ENCODE results near the gene DPH2. TPM values are rescaled to one million over a fixed set of nuclear protein-coding genes. Genes with fewer than 3 reads are reported as not detected.

The DPH2 gene
- total RNA-seq, 1 donor from 2014 or later: 25.3 TPM

DNA sequence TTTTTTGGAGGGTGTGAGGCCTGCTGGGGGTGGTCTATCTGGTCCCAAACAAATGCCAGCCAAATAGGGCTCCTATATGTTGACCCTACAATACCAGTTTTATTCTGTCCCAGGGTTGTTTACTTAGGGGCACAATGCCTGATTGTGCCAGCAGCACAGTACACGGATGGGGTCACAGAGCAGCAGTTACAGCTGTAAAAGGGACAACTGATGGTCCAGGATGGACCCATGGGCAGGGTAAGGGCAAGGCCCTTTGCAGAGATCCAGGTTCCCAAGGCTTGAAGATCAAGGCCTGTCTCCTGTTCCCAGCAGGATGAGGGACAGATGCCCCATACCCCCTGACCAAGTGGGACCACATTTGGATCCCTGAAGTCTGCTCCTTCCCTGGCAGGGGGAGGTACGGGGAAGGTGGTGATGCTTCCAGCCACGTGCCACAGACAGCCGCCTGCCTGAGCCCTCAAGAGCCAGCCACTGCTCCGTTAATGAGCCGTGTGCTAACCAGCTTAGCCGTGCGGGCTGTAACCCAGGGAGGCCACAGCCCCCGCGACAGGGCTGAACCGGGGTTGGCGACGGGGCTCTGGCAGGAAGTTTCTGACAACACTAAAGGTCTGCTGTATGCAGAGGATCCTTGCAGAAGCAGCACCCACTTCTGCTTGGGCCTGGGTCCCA is 43.3 kb downstream of the DPH2 start:
- TF ChIP-seq, protein P1, sequence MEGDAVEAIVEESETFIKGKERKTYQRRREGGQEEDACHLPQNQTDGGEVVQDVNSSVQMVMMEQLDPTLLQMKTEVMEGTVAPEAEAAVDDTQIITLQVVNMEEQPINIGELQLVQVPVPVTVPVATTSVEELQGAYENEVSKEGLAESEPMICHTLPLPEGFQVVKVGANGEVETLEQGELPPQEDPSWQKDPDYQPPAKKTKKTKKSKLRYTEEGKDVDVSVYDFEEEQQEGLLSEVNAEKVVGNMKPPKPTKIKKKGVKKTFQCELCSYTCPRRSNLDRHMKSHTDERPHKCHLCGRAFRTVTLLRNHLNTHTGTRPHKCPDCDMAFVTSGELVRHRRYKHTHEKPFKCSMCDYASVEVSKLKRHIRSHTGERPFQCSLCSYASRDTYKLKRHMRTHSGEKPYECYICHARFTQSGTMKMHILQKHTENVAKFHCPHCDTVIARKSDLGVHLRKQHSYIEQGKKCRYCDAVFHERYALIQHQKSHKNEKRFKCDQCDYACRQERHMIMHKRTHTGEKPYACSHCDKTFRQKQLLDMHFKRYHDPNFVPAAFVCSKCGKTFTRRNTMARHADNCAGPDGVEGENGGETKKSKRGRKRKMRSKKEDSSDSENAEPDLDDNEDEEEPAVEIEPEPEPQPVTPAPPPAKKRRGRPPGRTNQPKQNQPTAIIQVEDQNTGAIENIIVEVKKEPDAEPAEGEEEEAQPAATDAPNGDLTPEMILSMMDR (IDR thresholded peaks at IDR 0.05; ENCODE audit: partially characterized antibody, unreplicated experiment): no peak
- no peaks in the 10 kb centered on the region for H3K4me1 Mint-ChIP-seq (ENCODE audit: low read depth, unreplicated experiment)

DNA sequence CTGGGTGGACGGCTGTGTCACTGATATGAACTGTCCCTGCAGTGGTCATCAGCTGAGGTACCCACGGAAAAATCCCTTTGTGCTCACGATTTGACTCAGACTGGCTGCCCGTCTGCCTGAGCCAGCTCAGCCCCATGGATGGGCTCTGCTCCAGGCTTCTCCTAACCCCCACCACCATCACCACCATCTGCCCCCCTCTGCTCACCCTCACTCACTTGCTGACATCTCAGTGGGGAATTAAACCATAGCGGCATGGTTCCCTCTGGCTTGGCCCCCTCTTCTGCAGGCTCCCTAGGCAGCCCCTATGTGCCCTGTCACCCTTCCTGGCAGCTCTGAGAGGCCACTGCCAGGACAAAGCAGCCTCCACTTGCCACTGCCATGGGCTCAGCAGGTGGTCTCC is 44.1 kb downstream of the DPH2 start:
- H3K27ac Mint-ChIP-seq (ENCODE audit: unreplicated experiment): no peak overlapping the region
- no peaks in the 10 kb centered on the region for H3K9me3 Mint-ChIP-seq (ENCODE audit: unreplicated experiment)
- no peak overlapping the region for H3K4me3 Mint-ChIP-seq (ENCODE audit: unreplicated experiment)
- peaks cover 4% of the 10 kb centered on the region for H3K27me3 Mint-ChIP-seq (ENCODE audit: unreplicated experiment)
- no peaks in the 10 kb centered on the region for H3K36me3 Mint-ChIP-seq (ENCODE audit: unreplicated experiment)
- DNase-seq: no peak
- TF ChIP-seq, protein P1 (IDR thresholded peaks at IDR 0.05; ENCODE audit: partially characterized antibody, unreplicated experiment): no peak
- no peaks in the 10 kb centered on the region for H3K4me1 Mint-ChIP-seq (ENCODE audit: low read depth, unreplicated experiment)

More for the DNA sequence above, 43.3 kb downstream of the DPH2 start:
- Mint-ChIP-seq H3K9me3 (ENCODE audit: unreplicated experiment) (no peaks in the 10 kb centered on the region), H3K27ac (ENCODE audit: unreplicated experiment) (no peak overlapping the region), H3K27me3 (ENCODE audit: unreplicated experiment) (peaks cover 4% of the 10 kb centered on the region), H3K36me3 (ENCODE audit: unreplicated experiment) (no peaks in the 10 kb centered on the region), H3K4me3 (ENCODE audit: unreplicated experiment) (no peak overlapping the region)
- no peak for DNase-seq

DNA sequence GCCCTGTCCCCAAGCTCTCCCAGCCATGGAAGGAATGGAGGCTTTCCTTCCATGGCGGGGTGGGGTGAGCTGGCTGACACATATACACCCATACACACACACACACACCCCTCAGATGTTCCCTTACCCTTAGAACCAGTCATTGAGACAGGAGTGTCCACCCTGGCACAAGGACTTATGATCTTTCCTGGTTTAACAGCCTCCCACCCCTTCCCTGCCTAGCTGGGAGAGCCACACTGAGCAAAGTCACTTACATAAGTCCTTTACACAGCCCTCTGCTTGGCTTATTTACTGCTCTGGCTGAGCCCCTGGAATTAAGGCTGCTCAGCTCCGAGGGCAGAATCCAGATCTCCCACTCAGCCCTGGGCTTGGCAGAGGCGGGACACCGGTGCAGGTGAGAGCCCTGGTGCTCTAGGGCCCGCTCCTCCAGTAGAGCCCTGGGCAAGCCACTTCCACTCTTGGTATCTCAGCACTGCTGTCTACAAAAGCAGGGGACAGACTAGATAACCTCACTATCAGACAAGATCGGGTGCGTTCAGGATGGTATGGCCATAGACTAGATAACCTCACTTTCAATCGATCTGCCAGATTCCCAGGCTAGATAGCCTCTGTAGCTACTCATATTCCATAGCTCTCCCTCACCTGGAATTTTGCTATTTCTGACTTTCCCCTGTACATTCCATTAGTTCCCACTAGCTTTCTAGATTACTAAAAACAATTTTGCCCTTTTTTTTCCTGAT is 44.7 kb downstream of the DPH2 start:
- no peak overlapping the region for H3K4me3 Mint-ChIP-seq (ENCODE audit: unreplicated experiment)
- H3K27me3 Mint-ChIP-seq (ENCODE audit: unreplicated experiment): peaks cover 3% of the 10 kb centered on the region
- no peak overlapping the region for H3K27ac Mint-ChIP-seq (ENCODE audit: unreplicated experiment)
- H3K9me3 Mint-ChIP-seq (ENCODE audit: unreplicated experiment): no peaks in the 10 kb centered on the region
- H3K36me3 Mint-ChIP-seq (ENCODE audit: unreplicated experiment): no peaks in the 10 kb centered on the region
- TF ChIP-seq, protein P1 (IDR thresholded peaks at IDR 0.05; ENCODE audit: partially characterized antibody, unreplicated experiment): no peak
- no peaks in the 10 kb centered on the region for H3K4me1 Mint-ChIP-seq (ENCODE audit: low read depth, unreplicated experiment)
- DNase-seq: no peak

DNA sequence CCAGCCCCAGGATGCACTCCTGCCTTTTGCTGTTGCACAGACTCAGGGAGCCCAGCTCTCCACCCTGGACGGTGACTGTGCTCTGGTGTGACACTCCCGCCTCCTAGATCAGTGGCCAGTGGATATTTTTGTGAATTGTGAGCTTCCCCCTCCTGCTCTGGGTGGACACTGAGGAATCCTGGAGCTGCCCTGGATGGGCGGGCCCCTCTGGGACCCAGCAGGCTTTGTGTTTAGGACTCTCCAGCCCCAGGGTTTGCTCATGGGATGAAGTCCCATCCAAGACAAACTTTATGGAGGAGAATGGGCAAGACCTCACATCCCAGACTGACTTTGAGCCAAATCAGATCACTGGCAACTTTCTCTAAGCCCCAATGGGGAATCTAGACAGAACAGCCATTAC is 45.4 kb downstream of the DPH2 start:
- H3K4me3 Mint-ChIP-seq (ENCODE audit: unreplicated experiment): no peak overlapping the region
- TF ChIP-seq, protein P1 (IDR thresholded peaks at IDR 0.05; ENCODE audit: partially characterized antibody, unreplicated experiment): no peak
- no peaks in the 10 kb centered on the region for H3K9me3 Mint-ChIP-seq (ENCODE audit: unreplicated experiment)
- no peaks in the 10 kb centered on the region for H3K27me3 Mint-ChIP-seq (ENCODE audit: unreplicated experiment)
- no peaks in the 10 kb centered on the region for H3K36me3 Mint-ChIP-seq (ENCODE audit: unreplicated experiment)
- no peaks in the 10 kb centered on the region for H3K4me1 Mint-ChIP-seq (ENCODE audit: low read depth, unreplicated experiment)
- no peak overlapping the region for H3K27ac Mint-ChIP-seq (ENCODE audit: unreplicated experiment)
- no peak for DNase-seq
